ENCODE measurements around the gene DYNC1I1. TPM values are rescaled to one million over a fixed set of nuclear protein-coding genes. Genes with fewer than 3 reads are reported as not detected.

The DYNC1I1 gene
- polyA plus RNA-seq, 1 of the 3 experiments (the other 2 are of a cell fraction), result 0.05 TPM

DNA sequence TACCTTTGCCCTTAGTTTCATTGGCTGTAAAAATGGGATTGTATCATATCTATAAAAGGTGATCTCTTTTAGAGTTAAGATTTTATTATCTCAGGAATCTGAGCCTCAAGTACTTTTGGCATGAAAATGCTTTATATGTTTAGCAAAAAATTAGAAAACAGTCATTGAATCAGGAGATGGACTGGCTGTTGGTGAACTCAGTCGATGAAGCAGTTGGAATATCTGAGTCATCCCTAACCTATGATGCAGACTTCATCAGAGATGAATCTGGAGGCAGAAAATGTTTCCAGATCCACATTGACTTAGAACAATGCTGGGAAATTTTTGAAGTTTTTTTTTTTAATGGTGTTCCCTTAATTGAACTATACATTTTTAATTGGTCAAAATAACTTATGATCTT lies 321.1 kb downstream of the DYNC1I1 start (continued):
- TF ChIP-seq NFIC (IDR thresholded peaks at IDR 0.05; ENCODE audit: borderline replicate concordance), result peak; percentile 39; the same call in 1 of the 2 replicates

DNA sequence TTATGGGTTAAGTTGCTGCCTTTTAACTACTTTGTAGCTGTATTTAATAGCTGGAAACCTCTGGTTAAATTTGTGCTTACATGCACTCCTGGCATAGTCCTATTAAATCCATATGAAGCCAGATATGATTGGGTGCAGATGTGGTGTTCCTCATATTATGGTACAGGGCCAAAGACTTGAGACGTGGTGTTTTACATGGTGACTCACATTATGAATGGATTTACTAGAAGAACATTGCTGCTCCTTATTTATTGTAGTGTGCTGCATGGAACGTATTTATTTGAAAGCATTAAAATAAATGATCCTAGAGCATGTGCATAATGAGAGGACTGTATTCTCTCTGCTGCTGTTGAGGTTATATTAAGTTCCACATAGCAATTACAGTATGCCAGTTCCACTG lies 325.5 kb downstream of the DYNC1I1 start:
- no peak overlapping the region for H3K9ac ChIP-seq
- CTCF ChIA-PET, result interaction anchor here (0.7 to 3.2 kb wide), 4 partner anchors 9 to 930 kb away, joined by 3 to 13 read pairs (median 5); no protein-coding TSS in a partner anchor

DNA sequence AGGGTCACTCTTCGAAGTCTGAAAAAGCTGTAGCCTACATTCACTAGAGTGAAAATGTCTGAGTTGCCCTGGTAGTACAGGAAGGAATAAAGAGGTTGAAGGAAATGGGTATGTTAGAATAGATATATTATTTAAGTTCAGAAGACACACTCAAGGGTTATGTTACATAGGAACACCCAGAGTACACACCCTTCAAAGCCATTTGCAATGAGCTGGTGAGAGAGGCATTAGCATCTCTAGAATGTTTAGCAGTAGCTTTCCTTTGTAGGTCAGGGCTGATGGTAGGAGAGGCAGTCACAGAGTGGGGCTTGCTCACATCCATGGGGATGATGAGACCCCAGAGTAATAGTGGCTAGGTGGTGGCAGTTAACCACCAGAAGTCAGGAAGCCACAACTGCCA lies 328.4 kb downstream of the DYNC1I1 start:
- CTCF ChIA-PET, result interaction anchor here (0.6 to 1.0 kb wide), 3 partner anchors 9 to 927 kb away, joined by 3 to 4 read pairs (median 4); no protein-coding TSS in a partner anchor
- no peak overlapping the region for H2AFZ ChIP-seq (ENCODE audit: low read depth)
- no peaks in the 10 kb centered on the region for H3K79me2 ChIP-seq (ENCODE audit: insufficient read depth)
- no peaks in the 10 kb centered on the region for H3K36me3 ChIP-seq (replicated peaks in 1 of 2; ENCODE audit: control insufficient read depth in 1 of 2, insufficient read depth in 2 of 2, low read length in 1 of 2)
- H3K9ac ChIP-seq, result no peak overlapping the region
- no peak overlapping the region for H3K27ac ChIP-seq (ENCODE audit: low read depth in 2 of 2, low read length in 1 of 2)
- H3K9me3 ChIP-seq, result no peaks in the 10 kb centered on the region
- no peak for DNase-seq
- H3K27me3 ChIP-seq (ENCODE audit: insufficient read depth), result no peaks in the 10 kb centered on the region
- no peaks in the 10 kb centered on the region for H3K9me2 ChIP-seq
- no peak overlapping the region for H3K4me2 ChIP-seq
- 26% methylated on average over 1 of the region's 1 CpG for WGBS (ENCODE audit: low lambda C conversion rate)
- H3K4me3 ChIP-seq (ENCODE audit: low read depth in 2 of 2, low read length in 1 of 2), result no peak overlapping the region
- POLR2A ChIA-PET, result no interaction called here
- no peaks in the 10 kb centered on the region for H3F3A ChIP-seq (replicated peaks; ENCODE audit: insufficient read depth)
- TF ChIP-seq TCF12 (IDR thresholded peaks at IDR 0.05) (no peak), SMC3 (IDR thresholded peaks at IDR 0.05; ENCODE audit: low read depth, low read length) (no peak), FOSL2 (IDR thresholded peaks at IDR 0.05; ENCODE audit: borderline replicate concordance, low read depth) (no peak), EP300 (IDR thresholded peaks at IDR 0.05; ENCODE audit: borderline replicate concordance in 1 of 2, low read depth in 1 of 2, low read length in 1 of 2) (no peak)
- H3K4me1 ChIP-seq (ENCODE audit: control insufficient read depth in 1 of 2, insufficient read depth in 2 of 2, low read depth in 1 of 2, low read length in 1 of 2), result no peaks in the 10 kb centered on the region
- H4K20me1 ChIP-seq (ENCODE audit: insufficient read depth), result no peaks in the 10 kb centered on the region

More for the DNA sequence above, 325.5 kb downstream of the DYNC1I1 start:
- Histone ChIP-seq H2AFZ (ENCODE audit: low read depth) (no peak overlapping the region), H3K36me3 (replicated peaks in 1 of 2; ENCODE audit: control insufficient read depth in 1 of 2, insufficient read depth in 2 of 2, low read length in 1 of 2) (no peaks in the 10 kb centered on the region), H3K27ac (ENCODE audit: low read depth in 2 of 2, low read length in 1 of 2) (no peak overlapping the region), H3K4me2 (no peak overlapping the region), H3K27me3 (ENCODE audit: insufficient read depth) (no peaks in the 10 kb centered on the region), H3K4me1 (ENCODE audit: control insufficient read depth in 1 of 2, insufficient read depth in 2 of 2, low read depth in 1 of 2, low read length in 1 of 2) (peaks cover 0 to 7% of the 10 kb centered on the region in 2 experiments; a peak in 2 of 4 replicates), H3K4me3 (ENCODE audit: low read depth in 2 of 2, low read length in 1 of 2) (no peak overlapping the region), H3K9me2 (no peaks in the 10 kb centered on the region), H3F3A (replicated peaks; ENCODE audit: insufficient read depth) (peaks cover 11% of the 10 kb centered on the region), H3K79me2 (ENCODE audit: insufficient read depth) (no peaks in the 10 kb centered on the region), H3K9me3 (no peaks in the 10 kb centered on the region), H4K20me1 (ENCODE audit: insufficient read depth) (no peaks in the 10 kb centered on the region)
- POLR2A ChIA-PET, result no interaction called here
- DNase-seq, result no peak
- TF ChIP-seq TCF12 (IDR thresholded peaks at IDR 0.05) (peak; percentile 72), CHD2 (IDR thresholded peaks at IDR 0.05; ENCODE audit: low read length, partially characterized antibody) (no peak), FOSL2 (IDR thresholded peaks at IDR 0.05; ENCODE audit: borderline replicate concordance, low read depth) (peak; percentile 27; the same call in 1 of the 2 replicates), NFIC (IDR thresholded peaks at IDR 0.05; ENCODE audit: borderline replicate concordance) (0 out of 2 replicates have a peak, but pooled peaks have one; percentile 19)
- TF ChIP-seq, protein P1, sequence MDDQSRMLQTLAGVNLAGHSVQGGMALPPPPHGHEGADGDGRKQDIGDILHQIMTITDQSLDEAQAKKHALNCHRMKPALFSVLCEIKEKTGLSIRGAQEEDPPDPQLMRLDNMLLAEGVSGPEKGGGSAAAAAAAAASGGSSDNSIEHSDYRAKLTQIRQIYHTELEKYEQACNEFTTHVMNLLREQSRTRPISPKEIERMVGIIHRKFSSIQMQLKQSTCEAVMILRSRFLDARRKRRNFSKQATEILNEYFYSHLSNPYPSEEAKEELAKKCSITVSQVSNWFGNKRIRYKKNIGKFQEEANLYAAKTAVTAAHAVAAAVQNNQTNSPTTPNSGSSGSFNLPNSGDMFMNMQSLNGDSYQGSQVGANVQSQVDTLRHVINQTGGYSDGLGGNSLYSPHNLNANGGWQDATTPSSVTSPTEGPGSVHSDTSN (IDR thresholded peaks at IDR 0.05), result peak; percentile 24; the same call in 1 of the 2 replicates
- WGBS (ENCODE audit: low lambda C conversion rate), result 23% methylated on average over 2 of the region's 2 CpGs

DNA sequence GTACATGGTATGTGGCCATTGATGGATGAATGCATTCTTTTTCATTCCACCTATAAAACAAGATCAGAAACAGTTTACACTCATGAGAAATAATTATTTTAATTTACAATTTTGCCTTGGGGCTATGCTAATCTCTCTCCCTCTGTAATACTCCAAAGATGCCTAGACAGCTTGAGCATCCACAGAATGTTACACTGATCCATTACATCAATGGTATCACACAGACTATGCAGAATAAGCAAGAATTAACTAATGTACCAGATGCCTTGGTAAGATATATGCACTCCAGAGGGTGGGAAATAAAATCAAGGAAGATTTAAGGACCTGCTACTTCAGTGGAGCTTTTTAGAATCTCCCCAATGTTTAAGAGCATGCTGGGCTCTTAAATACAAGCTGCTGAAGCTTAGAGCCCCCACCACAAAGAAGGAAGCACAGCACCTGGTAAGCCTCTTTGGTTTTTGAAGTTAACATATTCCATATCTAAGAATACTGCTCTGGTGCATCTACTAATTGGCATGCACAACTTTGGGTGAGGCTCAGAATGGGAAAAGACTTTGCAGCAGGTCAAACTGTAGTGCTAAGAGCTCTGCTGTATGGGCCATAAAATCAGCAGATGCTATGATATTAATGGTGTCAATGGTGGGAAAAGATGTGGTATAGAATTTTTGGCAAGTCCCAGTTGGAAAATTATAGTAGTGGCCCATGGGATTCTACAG lies 329.9 kb downstream of the DYNC1I1 start:
- Histone ChIP-seq H3F3A (replicated peaks; ENCODE audit: insufficient read depth) (no peaks in the 10 kb centered on the region), H3K9me3 (no peaks in the 10 kb centered on the region), H3K27ac (ENCODE audit: low read depth in 2 of 2, low read length in 1 of 2) (no peak overlapping the region), H3K4me1 (ENCODE audit: control insufficient read depth in 1 of 2, insufficient read depth in 2 of 2, low read depth in 1 of 2, low read length in 1 of 2) (no peaks in the 10 kb centered on the region), H4K20me1 (ENCODE audit: insufficient read depth) (no peaks in the 10 kb centered on the region), H3K79me2 (ENCODE audit: insufficient read depth) (no peaks in the 10 kb centered on the region), H3K27me3 (ENCODE audit: insufficient read depth) (no peaks in the 10 kb centered on the region), H3K9ac (no peak overlapping the region), H3K4me2 (no peak overlapping the region), H3K36me3 (replicated peaks in 1 of 2; ENCODE audit: control insufficient read depth in 1 of 2, insufficient read depth in 2 of 2, low read length in 1 of 2) (no peaks in the 10 kb centered on the region), H2AFZ (ENCODE audit: low read depth) (no peak overlapping the region), H3K4me3 (ENCODE audit: low read depth in 2 of 2, low read length in 1 of 2) (no peak overlapping the region), H3K9me2 (no peaks in the 10 kb centered on the region)
- ChIA-PET POLR2A (no interaction called here), CTCF (no interaction called here)
- DNase-seq, result no peak
- no peak for TF ChIP-seq YY1 (IDR thresholded peaks at IDR 0.05; ENCODE audit: low read depth)
- no peak for TF ChIP-seq JUND (IDR thresholded peaks at IDR 0.05)
- no peak for TF ChIP-seq TCF12 (IDR thresholded peaks at IDR 0.05)
- TF ChIP-seq, protein P2, sequence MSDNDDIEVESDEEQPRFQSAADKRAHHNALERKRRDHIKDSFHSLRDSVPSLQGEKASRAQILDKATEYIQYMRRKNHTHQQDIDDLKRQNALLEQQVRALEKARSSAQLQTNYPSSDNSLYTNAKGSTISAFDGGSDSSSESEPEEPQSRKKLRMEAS (IDR thresholded peaks at IDR 0.05; ENCODE audit: low read depth), result no peak
- TF ChIP-seq GATA2 (CRISPR knock-in tag; IDR thresholded peaks at IDR 0.05), result no peak
- TF ChIP-seq NFIC (IDR thresholded peaks at IDR 0.05; ENCODE audit: borderline replicate concordance), result no peak
- no peak for TF ChIP-seq TEAD4 (IDR thresholded peaks at IDR 0.05; ENCODE audit: borderline replicate concordance, insufficient read depth)
- TF ChIP-seq, protein P3, sequence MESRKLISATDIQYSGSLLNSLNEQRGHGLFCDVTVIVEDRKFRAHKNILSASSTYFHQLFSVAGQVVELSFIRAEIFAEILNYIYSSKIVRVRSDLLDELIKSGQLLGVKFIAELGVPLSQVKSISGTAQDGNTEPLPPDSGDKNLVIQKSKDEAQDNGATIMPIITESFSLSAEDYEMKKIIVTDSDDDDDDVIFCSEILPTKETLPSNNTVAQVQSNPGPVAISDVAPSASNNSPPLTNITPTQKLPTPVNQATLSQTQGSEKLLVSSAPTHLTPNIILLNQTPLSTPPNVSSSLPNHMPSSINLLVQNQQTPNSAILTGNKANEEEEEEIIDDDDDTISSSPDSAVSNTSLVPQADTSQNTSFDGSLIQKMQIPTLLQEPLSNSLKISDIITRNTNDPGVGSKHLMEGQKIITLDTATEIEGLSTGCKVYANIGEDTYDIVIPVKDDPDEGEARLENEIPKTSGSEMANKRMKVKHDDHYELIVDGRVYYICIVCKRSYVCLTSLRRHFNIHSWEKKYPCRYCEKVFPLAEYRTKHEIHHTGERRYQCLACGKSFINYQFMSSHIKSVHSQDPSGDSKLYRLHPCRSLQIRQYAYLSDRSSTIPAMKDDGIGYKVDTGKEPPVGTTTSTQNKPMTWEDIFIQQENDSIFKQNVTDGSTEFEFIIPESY (IDR thresholded peaks at IDR 0.05; ENCODE audit: borderline replicate concordance, low read depth), result no peak
- TF ChIP-seq, protein P4, sequence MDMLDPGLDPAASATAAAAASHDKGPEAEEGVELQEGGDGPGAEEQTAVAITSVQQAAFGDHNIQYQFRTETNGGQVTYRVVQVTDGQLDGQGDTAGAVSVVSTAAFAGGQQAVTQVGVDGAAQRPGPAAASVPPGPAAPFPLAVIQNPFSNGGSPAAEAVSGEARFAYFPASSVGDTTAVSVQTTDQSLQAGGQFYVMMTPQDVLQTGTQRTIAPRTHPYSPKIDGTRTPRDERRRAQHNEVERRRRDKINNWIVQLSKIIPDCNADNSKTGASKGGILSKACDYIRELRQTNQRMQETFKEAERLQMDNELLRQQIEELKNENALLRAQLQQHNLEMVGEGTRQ (IDR thresholded peaks at IDR 0.05; ENCODE audit: borderline replicate concordance, low read depth, low read length), result no peak
